Measurements from ENCODE around the gene OPCML.

Gene OPCML

GRCh38 chr11:132721526-132721925 lies 810.8 kb downstream of the OPCML start:
- TF ChIP-seq, protein P1, sequence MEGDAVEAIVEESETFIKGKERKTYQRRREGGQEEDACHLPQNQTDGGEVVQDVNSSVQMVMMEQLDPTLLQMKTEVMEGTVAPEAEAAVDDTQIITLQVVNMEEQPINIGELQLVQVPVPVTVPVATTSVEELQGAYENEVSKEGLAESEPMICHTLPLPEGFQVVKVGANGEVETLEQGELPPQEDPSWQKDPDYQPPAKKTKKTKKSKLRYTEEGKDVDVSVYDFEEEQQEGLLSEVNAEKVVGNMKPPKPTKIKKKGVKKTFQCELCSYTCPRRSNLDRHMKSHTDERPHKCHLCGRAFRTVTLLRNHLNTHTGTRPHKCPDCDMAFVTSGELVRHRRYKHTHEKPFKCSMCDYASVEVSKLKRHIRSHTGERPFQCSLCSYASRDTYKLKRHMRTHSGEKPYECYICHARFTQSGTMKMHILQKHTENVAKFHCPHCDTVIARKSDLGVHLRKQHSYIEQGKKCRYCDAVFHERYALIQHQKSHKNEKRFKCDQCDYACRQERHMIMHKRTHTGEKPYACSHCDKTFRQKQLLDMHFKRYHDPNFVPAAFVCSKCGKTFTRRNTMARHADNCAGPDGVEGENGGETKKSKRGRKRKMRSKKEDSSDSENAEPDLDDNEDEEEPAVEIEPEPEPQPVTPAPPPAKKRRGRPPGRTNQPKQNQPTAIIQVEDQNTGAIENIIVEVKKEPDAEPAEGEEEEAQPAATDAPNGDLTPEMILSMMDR (IDR thresholded peaks at IDR 0.05; ENCODE audit: low read depth, low read length, missing control alignments) = no peak
- H3K27ac ChIP-seq = no peak overlapping the region
- no peak for DNase-seq
- in situ Hi-C loops (cut with HindIII; ENCODE audit: low pct_ligation_motif_present, low sequenced_read_pairs) = no loop called here
- H3K27me3 ChIP-seq (replicated peaks) = no peaks in the 10 kb centered on the region
- no peak overlapping the region for H3K4me3 ChIP-seq (ENCODE audit: low read depth, low read length)
- no peaks in the 10 kb centered on the region for H3K36me3 ChIP-seq (replicated peaks)

DNA sequence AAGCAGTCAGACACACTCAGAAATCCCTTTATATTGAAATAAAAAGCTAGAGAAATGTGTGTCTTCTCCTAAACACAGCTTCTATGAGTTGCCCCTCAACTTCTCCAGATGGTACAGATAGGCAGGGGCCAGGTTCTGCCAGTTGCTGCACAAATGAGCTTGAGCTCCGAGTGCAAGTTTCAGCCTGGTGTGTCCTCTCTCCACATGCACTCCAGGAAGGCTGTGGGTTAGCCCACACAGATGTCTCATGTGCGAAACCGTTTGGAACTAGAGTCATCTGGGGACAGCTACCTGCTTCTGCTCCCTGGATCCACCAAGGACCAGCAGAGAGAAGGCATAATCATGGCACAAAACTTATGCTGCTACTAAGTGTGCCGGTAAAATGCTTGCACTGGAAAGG lies 812.6 kb downstream of the OPCML start:
- in situ Hi-C loops (cut with HindIII; ENCODE audit: low pct_ligation_motif_present, low sequenced_read_pairs) = no loop called here
- TF ChIP-seq, protein P1 (IDR thresholded peaks at IDR 0.05; ENCODE audit: low read depth, low read length, missing control alignments) = no peak
- DNase-seq = no peak
- Histone ChIP-seq H3K4me3 (ENCODE audit: low read depth, low read length) (no peak overlapping the region), H3K36me3 (replicated peaks) (no peaks in the 10 kb centered on the region), H3K27ac (no peak overlapping the region), H3K27me3 (replicated peaks) (no peaks in the 10 kb centered on the region)

GRCh38 chr11:132718711-132719671 lies 813.3 kb downstream of the OPCML start:
- Histone ChIP-seq H3K27ac (no peak overlapping the region), H3K4me3 (ENCODE audit: low read depth, low read length) (no peak overlapping the region), H3K27me3 (replicated peaks) (no peaks in the 10 kb centered on the region), H3K36me3 (replicated peaks) (no peaks in the 10 kb centered on the region)
- TF ChIP-seq, protein P1 (IDR thresholded peaks at IDR 0.05; ENCODE audit: low read depth, low read length, missing control alignments) = peak; percentile 44
- in situ Hi-C loops (cut with HindIII; ENCODE audit: low pct_ligation_motif_present, low sequenced_read_pairs) = no loop called here
- peak; percentile 36 for DNase-seq

DNA sequence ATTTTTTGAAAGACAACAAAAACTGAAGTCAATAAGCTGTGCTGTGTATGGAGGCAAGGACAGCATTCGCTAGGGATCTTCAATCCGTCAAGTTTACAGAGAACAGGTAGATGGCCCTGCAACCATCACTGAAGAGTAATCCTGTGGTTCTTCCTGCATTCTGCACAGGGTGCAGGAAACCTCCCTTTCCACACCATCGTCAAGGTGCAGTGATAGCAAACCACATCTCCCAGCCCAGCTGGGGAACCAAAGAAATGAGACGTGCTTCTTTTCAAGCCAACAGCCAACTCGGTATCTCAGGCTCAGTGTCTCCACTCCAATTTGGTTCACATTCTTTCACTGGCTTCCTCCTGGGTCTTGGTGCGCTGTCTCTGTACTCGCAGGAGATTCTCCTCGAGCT lies 814.5 kb downstream of the OPCML start:
- in situ Hi-C loops (cut with HindIII; ENCODE audit: low pct_ligation_motif_present, low sequenced_read_pairs) = no loop called here

GRCh38 chr11:132716037-132716436 lies 816.3 kb downstream of the OPCML start:
- TF ChIP-seq, protein P1 (IDR thresholded peaks at IDR 0.05; ENCODE audit: low read depth, low read length, missing control alignments) = no peak
- H3K27me3 ChIP-seq (replicated peaks) = no peaks in the 10 kb centered on the region
- H3K36me3 ChIP-seq (replicated peaks) = no peaks in the 10 kb centered on the region
- no peak overlapping the region for H3K27ac ChIP-seq
- H3K4me3 ChIP-seq (ENCODE audit: low read depth, low read length) = no peak overlapping the region
- no peak for DNase-seq
- in situ Hi-C loops (cut with HindIII; ENCODE audit: low pct_ligation_motif_present, low sequenced_read_pairs) = no loop called here

More for the DNA sequence above, 814.5 kb downstream of the OPCML start:
- no peak overlapping the region for H3K27ac ChIP-seq
- H3K27me3 ChIP-seq (replicated peaks) = no peaks in the 10 kb centered on the region
- no peak for DNase-seq
- TF ChIP-seq, protein P1 (IDR thresholded peaks at IDR 0.05; ENCODE audit: low read depth, low read length, missing control alignments) = no peak
- no peaks in the 10 kb centered on the region for H3K36me3 ChIP-seq (replicated peaks)
- H3K4me3 ChIP-seq (ENCODE audit: low read depth, low read length) = no peak overlapping the region
